ENCODE measurements around the gene HOXD9.

HOXD9 gene

DNA sequence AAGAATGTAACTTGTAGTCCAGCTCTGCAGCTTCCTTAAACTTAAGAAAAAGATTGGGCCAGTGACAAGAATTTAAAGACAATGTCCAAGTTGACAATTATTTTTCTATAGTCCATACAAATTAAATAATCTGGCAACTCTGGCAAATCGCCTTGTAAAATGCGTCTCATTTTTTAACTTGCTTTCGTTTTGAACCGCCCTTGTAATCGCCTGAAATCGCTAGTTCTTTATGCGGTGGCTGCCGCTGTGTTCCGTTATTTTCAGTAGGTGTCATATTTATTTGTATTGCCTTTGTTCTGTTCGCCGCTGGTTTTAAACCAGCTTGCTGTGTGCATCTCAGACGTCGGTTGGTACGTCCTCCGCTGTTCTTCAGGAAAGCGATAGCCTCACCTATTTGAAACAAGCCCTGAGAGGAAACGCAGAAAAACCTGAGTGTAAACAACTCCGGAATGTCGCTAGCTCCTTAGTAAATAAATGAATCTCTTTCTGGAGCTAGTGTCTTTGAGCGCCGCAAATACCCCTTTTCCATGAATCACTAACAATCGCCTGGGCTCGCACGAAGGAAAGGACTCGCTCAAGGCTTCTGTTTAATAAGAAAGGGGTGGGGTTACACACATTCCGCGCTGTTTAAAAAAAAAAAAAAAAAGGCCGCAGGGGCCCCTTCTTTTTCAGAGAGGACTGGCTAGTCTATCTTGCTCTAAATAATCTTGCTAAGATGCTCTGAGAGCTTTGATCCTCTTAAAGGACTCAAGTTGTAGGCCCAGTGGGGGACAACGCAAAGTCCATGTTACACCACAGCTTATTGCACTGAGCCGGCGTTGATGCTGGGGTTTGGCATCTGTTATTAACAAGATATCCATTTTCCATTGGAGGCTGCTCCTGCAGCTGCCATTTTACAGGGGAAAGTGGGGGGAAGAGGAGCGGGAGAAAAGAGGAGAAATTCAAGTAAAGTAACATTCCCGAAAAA lies 10.0 kb downstream of the HOXD9 start:
- TF ChIP-seq YY1 (IDR thresholded peaks at IDR 0.05; ENCODE audit: low read depth) (no peak), CREB1 (IDR thresholded peaks at IDR 0.05; ENCODE audit: low read depth) (no peak), FOXM1 (IDR thresholded peaks at IDR 0.05; ENCODE audit: borderline replicate concordance, low read depth) (no peak), ZBTB7A (IDR thresholded peaks at IDR 0.05; ENCODE audit: low read depth) (no peak), CEBPB (IDR thresholded peaks at IDR 0.05) (no peak), EP300 (IDR thresholded peaks at IDR 0.05; ENCODE audit: borderline replicate concordance) (no peak), TCF12 (IDR thresholded peaks at IDR 0.05; ENCODE audit: low read depth) (no peak)

DNA sequence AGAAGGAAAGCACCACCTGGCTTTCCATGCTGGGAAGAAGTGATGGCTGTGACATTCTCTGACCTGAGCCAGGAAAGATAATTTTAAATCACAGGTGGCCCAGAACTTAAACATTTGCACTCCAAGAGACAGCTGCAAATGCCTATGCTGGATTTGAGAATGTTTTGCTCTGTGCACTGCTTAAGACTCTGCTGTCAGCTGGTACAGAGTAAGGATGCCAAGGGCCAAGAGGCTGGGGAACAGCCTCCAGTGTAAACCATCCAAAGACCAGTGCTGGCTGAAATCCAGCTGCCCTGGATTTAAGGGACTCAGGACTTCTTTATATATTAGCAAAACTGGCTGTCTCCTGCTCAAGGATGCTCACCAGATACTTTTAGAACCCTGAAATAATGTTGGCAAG lies 10.9 kb downstream of the HOXD9 start:
- TF ChIP-seq, protein P1, sequence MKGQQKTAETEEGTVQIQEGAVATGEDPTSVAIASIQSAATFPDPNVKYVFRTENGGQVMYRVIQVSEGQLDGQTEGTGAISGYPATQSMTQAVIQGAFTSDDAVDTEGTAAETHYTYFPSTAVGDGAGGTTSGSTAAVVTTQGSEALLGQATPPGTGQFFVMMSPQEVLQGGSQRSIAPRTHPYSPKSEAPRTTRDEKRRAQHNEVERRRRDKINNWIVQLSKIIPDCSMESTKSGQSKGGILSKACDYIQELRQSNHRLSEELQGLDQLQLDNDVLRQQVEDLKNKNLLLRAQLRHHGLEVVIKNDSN (IDR thresholded peaks at IDR 0.05), result no peak
- TF ChIP-seq EGR1 (IDR thresholded peaks at IDR 0.05) (no peak), TCF12 (IDR thresholded peaks at IDR 0.05; ENCODE audit: low read depth) (no peak), NFIC (IDR thresholded peaks at IDR 0.05) (no peak), ZBTB7A (IDR thresholded peaks at IDR 0.05; ENCODE audit: low read depth) (no peak), RAD21 (IDR thresholded peaks at IDR 0.05; ENCODE audit: low read depth) (no peak), FOXM1 (IDR thresholded peaks at IDR 0.05; ENCODE audit: borderline replicate concordance, low read depth) (no peak), YY1 (IDR thresholded peaks at IDR 0.05; ENCODE audit: low read depth) (no peak)
- TF ChIP-seq, protein P2, sequence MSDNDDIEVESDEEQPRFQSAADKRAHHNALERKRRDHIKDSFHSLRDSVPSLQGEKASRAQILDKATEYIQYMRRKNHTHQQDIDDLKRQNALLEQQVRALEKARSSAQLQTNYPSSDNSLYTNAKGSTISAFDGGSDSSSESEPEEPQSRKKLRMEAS (IDR thresholded peaks at IDR 0.05), result no peak
- TF ChIP-seq, protein P3, sequence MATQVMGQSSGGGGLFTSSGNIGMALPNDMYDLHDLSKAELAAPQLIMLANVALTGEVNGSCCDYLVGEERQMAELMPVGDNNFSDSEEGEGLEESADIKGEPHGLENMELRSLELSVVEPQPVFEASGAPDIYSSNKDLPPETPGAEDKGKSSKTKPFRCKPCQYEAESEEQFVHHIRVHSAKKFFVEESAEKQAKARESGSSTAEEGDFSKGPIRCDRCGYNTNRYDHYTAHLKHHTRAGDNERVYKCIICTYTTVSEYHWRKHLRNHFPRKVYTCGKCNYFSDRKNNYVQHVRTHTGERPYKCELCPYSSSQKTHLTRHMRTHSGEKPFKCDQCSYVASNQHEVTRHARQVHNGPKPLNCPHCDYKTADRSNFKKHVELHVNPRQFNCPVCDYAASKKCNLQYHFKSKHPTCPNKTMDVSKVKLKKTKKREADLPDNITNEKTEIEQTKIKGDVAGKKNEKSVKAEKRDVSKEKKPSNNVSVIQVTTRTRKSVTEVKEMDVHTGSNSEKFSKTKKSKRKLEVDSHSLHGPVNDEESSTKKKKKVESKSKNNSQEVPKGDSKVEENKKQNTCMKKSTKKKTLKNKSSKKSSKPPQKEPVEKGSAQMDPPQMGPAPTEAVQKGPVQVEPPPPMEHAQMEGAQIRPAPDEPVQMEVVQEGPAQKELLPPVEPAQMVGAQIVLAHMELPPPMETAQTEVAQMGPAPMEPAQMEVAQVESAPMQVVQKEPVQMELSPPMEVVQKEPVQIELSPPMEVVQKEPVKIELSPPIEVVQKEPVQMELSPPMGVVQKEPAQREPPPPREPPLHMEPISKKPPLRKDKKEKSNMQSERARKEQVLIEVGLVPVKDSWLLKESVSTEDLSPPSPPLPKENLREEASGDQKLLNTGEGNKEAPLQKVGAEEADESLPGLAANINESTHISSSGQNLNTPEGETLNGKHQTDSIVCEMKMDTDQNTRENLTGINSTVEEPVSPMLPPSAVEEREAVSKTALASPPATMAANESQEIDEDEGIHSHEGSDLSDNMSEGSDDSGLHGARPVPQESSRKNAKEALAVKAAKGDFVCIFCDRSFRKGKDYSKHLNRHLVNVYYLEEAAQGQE (IDR thresholded peaks at IDR 0.05; ENCODE audit: low read depth), result no peak

DNA sequence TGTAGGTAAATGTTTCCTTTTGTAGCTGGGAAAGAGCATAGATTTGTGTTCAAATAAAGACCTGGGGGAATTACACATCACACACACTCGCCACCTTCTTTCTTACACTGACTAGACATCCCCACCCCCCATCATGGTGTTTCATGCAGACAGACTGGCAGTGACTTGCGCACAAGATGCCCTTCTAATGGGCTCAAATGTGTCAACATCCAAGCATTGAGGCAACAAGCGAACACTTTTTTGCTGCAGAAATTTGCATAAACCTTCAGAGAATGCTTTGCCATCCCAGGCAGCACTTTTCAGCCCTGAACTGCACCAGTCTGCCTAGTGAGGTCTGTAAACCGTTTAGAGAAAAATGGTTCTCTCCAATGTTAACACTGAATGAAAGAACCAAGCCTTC lies 11.5 kb downstream of the HOXD9 start:
- TF ChIP-seq FOXM1 (IDR thresholded peaks at IDR 0.05; ENCODE audit: borderline replicate concordance, low read depth) (no peak), YY1 (IDR thresholded peaks at IDR 0.05; ENCODE audit: low read depth) (no peak), ZBTB7A (IDR thresholded peaks at IDR 0.05; ENCODE audit: low read depth) (no peak), CREB1 (IDR thresholded peaks at IDR 0.05; ENCODE audit: low read depth) (no peak), EP300 (IDR thresholded peaks at IDR 0.05; ENCODE audit: borderline replicate concordance) (no peak), TAF1 (IDR thresholded peaks at IDR 0.05; ENCODE audit: low read depth) (no peak), TEAD4 (IDR thresholded peaks at IDR 0.05) (no peak), TCF12 (IDR thresholded peaks at IDR 0.05; ENCODE audit: low read depth) (no peak), CEBPB (IDR thresholded peaks at IDR 0.05) (no peak), EGR1 (IDR thresholded peaks at IDR 0.05) (no peak), RAD21 (IDR thresholded peaks at IDR 0.05; ENCODE audit: low read depth) (no peak), NFIC (IDR thresholded peaks at IDR 0.05) (no peak)
- TF ChIP-seq, protein P1 (IDR thresholded peaks at IDR 0.05), result no peak
- TF ChIP-seq, protein P3 (IDR thresholded peaks at IDR 0.05; ENCODE audit: low read depth), result no peak

DNA sequence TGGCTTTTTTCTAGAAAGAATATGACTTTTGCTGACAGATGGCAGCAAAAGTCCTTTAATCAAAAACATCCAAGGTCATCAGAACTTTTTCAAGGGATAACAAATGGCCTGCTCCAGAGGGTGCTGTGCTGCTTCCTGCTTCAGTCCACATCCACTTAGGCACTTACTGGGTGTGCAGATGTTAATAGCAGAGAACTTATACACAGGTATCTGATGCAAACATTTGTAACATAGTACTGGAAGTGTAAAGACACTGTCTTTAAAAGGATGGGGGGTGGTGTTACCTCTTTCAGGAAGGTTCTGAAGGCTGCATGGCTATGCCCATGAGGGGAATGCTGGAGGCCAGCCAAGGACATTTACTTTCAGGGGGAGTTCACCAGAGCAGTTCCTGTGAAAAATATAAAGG lies 12.5 kb downstream of the HOXD9 start:
- TF ChIP-seq TAF1 (IDR thresholded peaks at IDR 0.05; ENCODE audit: low read depth) (no peak), EGR1 (IDR thresholded peaks at IDR 0.05) (no peak), NFIC (IDR thresholded peaks at IDR 0.05) (no peak), FOXM1 (IDR thresholded peaks at IDR 0.05; ENCODE audit: borderline replicate concordance, low read depth) (no peak), CEBPB (IDR thresholded peaks at IDR 0.05) (no peak)
- TF ChIP-seq, protein P3 (IDR thresholded peaks at IDR 0.05; ENCODE audit: low read depth), result no peak
- TF ChIP-seq, protein P1 (IDR thresholded peaks at IDR 0.05), result no peak

Measured in Ishikawa (cell line).